OCI-LY7 (cell line): ENCODE measurements around the gene ADRA2A. TPM values are rescaled to one million over a fixed set of nuclear protein-coding genes. Genes with fewer than 3 reads are reported as not detected.

Source experiments
- BruUV-seq: library from RNA; stranded (reverse); fragments of 400-500 nt; replicated peaks from 2 replicates; lab custom pipeline; 2021; lab: Mats Ljungman, UMichigan
- CTCF ChIA-PET: fragments of 300-600 bp; sonication (Branson Sonifier 250); formaldehyde crosslinking; loops from one replicate; lab custom pipeline; 2022; ENCODE audit warnings: antibody characterized with exemption; ENCODE audit not compliant: unreplicated experiment; lab: Charles Lee
- POLR2A ChIA-PET: fragments of 300-600 bp; sonication (Branson Sonifier 250); formaldehyde crosslinking; loops from one replicate; lab custom pipeline; 2022; ENCODE audit warnings: antibody characterized with exemption; lab: Charles Lee
- DNase-seq: peaks from one replicate; pipeline ENCODE4 v3.0.0-alpha.2; 2015; ENCODE audit warnings: low spot score
- H2AFZ ChIP-seq: fragments of 200-600 bp; sonication (generic), shearing (Covaris generic); 2 replicates; pipeline ENCODE4 v1.6.1; 2014; ENCODE audit warnings: mild to moderate bottlenecking, antibody characterized with exemption, low read length, moderate library complexity
- H3K27ac ChIP-seq: fragments of 200-600 bp; sonication (generic); 2 replicates; pipeline ENCODE4 v1.5.1; 2014; ENCODE audit warnings: mixed run types, low read depth, mild to moderate bottlenecking, moderate library complexity, low read length, inconsistent platforms; ENCODE audit not compliant: poor library complexity, severe bottlenecking
- H3K36me3 ChIP-seq: fragments of 200-600 bp; sonication (generic); 2 replicates; pipeline ENCODE4 v1.6.1; 2014; ENCODE audit warnings: mild to moderate bottlenecking, antibody characterized with exemption, low read length, moderate library complexity, mixed read lengths; ENCODE audit not compliant: insufficient read depth
- H3K4me1 ChIP-seq: fragments of 200-600 bp; sonication (generic); 2 replicates; pipeline ENCODE4 v1.5.1; 2014; ENCODE audit warnings: mild to moderate bottlenecking, low read length; ENCODE audit not compliant: insufficient read depth, poor library complexity, severe bottlenecking
- H3K4me2 ChIP-seq: fragments of 200-600 bp; sonication (generic); 2 replicates; pipeline ENCODE4 v1.6.1; 2014; ENCODE audit warnings: mild to moderate bottlenecking, low read length
- H3K4me3 ChIP-seq: fragments of 200-600 bp; sonication (generic); 2 replicates; pipeline ENCODE4 v1.5.1; 2014; ENCODE audit warnings: mild to moderate bottlenecking, low read depth, low read length; ENCODE audit not compliant: poor library complexity, severe bottlenecking
- H3K79me2 ChIP-seq: fragments of 200-600 bp; sonication (generic); 2 replicates; pipeline ENCODE4 v1.6.1; 2016; ENCODE audit warnings: low read depth, mild to moderate bottlenecking, low read length, moderate library complexity, mixed read lengths; ENCODE audit not compliant: insufficient read depth
- H3K9me2 ChIP-seq: fragments of 200-600 bp; sonication (generic); 2 replicates; pipeline ENCODE4 v1.6.1; 2016; ENCODE audit warnings: mild to moderate bottlenecking, low read length, mixed read lengths; ENCODE audit not compliant: insufficient read depth
- H3K9me3 ChIP-seq: fragments of 200-600 bp; sonication (generic); 2 replicates; pipeline ENCODE4 v1.6.1; 2014; ENCODE audit warnings: mild to moderate bottlenecking, mixed run types, low read length, mixed read lengths
- H4K20me1 ChIP-seq: fragments of 200-600 bp; sonication (generic); 2 replicates; pipeline ENCODE4 v1.6.1; 2014; ENCODE audit warnings: mild to moderate bottlenecking, antibody characterized with exemption, low read length, moderate library complexity, mixed read lengths; ENCODE audit not compliant: insufficient read depth
- CTCF ChIP-seq: fragments of 200-600 bp; sonication (generic); conservative IDR thresholded peaks from 2 replicates; pipeline ENCODE4 v1.5.1; 2014; ENCODE audit warnings: mild to moderate bottlenecking, antibody characterized with exemption, low read length, moderate library complexity, mixed read lengths
- EZH2phosphoT487 ChIP-seq: fragments of 200-600 bp; sonication (generic); IDR thresholded peaks from 2 replicates; pipeline ENCODE4 v1.6.1; 2018; ENCODE audit warnings: low read depth, borderline replicate concordance, mild to moderate bottlenecking, mixed run types, antibody characterized with exemption, low read length, moderate library complexity, mixed read lengths
- intact Hi-C: fragments of 100-400 bp; cut with micrococcal nuclease; formaldehyde crosslinking; loops from one replicate; pipeline ENCODE4 v1.10.0; 2022; ENCODE audit not compliant: unreplicated experiment
- total RNA-seq, 2 experiments: library from RNA; depleted of rRNA in 1 of 2; stranded (reverse); fragments of >200 nt in 1 of 2; shearing (Covaris generic) in 1 of 2; gene quantifications; 2 replicates each; pipeline ENCODE4 v1.2.3, GENCODE V29; 2014 to 2022

Gene ADRA2A
- total RNA-seq, 2 experiments from 2014 or later, result 0.06 TPM; not detected in 1

DNA sequence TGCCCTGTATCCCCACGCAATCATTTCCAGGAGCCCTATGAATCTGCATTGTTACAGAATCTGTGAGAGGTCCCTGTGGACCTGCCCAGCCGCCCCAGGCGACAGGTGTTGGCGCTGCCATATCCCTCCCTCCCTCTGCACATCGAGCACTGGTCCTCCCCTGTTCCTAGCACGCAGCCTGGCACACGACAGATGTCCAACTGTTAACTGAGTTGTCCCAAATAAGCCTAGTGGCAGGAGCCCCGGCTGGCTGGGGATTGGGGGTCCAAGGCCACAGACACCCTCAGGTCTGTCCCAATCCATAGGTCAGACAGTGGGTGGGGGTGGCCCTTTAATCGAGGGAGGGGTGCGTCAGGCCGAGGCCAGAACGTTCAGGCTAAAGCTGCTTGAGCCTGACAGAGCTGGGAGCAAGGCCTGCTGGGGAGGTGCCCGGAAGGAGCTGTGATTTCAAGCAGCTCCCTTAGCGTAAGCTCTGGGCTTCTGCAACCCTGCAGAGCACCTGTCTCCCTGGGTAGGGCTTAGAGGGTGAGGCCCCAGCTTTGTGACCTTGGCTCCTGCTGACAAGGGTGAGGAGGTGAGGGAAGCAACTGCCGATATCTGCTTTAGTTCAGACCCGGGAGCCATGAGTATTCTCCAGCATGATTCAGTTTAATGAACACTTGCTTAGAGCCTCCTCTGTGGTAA is 40.1 kb downstream of the ADRA2A start:
- no TSS peak for BruUV-seq
- no peaks in the 10 kb centered on the region for H4K20me1 ChIP-seq
- H2AFZ ChIP-seq, result no peak overlapping the region
- H3K79me2 ChIP-seq, result no peaks in the 10 kb centered on the region
- no peak overlapping the region for H3K4me3 ChIP-seq
- no peak for DNase-seq
- intact Hi-C loops, result no loop called here
- H3K4me2 ChIP-seq, result no peak overlapping the region
- TF ChIP-seq EZH2phosphoT487, result no peak
- no peak for TF ChIP-seq CTCF
- H3K36me3 ChIP-seq, result no peaks in the 10 kb centered on the region
- H3K9me2 ChIP-seq, result no peaks in the 10 kb centered on the region
- H3K9me3 ChIP-seq, result no peaks in the 10 kb centered on the region
- ChIA-PET POLR2A (no interaction called here), CTCF (interaction anchor here (0.6 kb wide), 1 partner anchor 180 kb away, joined by 4 read pairs; no protein-coding TSS in a partner anchor)
- H3K27ac ChIP-seq, result no peak overlapping the region
- H3K4me1 ChIP-seq, result no peaks in the 10 kb centered on the region

GRCh38 chr10:111117528-111118277 is 40.9 kb downstream of the ADRA2A start:
- Histone ChIP-seq H3K79me2 (no peaks in the 10 kb centered on the region), H2AFZ (no peak overlapping the region), H4K20me1 (no peaks in the 10 kb centered on the region), H3K4me3 (no peak overlapping the region), H3K9me3 (no peaks in the 10 kb centered on the region), H3K9me2 (no peaks in the 10 kb centered on the region), H3K4me2 (no peak overlapping the region), H3K27ac (no peak overlapping the region), H3K4me1 (no peaks in the 10 kb centered on the region), H3K36me3 (no peaks in the 10 kb centered on the region)
- DNase-seq, result no peak
- intact Hi-C loops, result no loop called here
- POLR2A ChIA-PET, result interaction anchor here (0.5 to 1.3 kb wide), 3 partner anchors 11 to 15 kb away, joined by 3 read pairs; no protein-coding TSS in a partner anchor
- TF ChIP-seq EZH2phosphoT487 (no peak), CTCF (no peak)
- CTCF ChIA-PET, result interaction anchor here (0.5 kb wide), 1 partner anchor 11 kb away, joined by 3 read pairs; no protein-coding TSS in a partner anchor
- BruUV-seq, result no TSS peak
